Measurements from ENCODE around the gene HS3ST4. TPM values are rescaled to one million over a fixed set of nuclear protein-coding genes. Genes with fewer than 3 reads are reported as not detected.
A peak's percentile ranks its signal among the peaks of the same experiment; 100 is the strongest.

Gene HS3ST4
- total and polyA plus RNA-seq, 2 of the 8 experiments (the other 6 are each of a cell fraction or from before 2014, with no cell fraction given), result 1.9 to 3.3 TPM

- TF ChIP-seq, protein P1, sequence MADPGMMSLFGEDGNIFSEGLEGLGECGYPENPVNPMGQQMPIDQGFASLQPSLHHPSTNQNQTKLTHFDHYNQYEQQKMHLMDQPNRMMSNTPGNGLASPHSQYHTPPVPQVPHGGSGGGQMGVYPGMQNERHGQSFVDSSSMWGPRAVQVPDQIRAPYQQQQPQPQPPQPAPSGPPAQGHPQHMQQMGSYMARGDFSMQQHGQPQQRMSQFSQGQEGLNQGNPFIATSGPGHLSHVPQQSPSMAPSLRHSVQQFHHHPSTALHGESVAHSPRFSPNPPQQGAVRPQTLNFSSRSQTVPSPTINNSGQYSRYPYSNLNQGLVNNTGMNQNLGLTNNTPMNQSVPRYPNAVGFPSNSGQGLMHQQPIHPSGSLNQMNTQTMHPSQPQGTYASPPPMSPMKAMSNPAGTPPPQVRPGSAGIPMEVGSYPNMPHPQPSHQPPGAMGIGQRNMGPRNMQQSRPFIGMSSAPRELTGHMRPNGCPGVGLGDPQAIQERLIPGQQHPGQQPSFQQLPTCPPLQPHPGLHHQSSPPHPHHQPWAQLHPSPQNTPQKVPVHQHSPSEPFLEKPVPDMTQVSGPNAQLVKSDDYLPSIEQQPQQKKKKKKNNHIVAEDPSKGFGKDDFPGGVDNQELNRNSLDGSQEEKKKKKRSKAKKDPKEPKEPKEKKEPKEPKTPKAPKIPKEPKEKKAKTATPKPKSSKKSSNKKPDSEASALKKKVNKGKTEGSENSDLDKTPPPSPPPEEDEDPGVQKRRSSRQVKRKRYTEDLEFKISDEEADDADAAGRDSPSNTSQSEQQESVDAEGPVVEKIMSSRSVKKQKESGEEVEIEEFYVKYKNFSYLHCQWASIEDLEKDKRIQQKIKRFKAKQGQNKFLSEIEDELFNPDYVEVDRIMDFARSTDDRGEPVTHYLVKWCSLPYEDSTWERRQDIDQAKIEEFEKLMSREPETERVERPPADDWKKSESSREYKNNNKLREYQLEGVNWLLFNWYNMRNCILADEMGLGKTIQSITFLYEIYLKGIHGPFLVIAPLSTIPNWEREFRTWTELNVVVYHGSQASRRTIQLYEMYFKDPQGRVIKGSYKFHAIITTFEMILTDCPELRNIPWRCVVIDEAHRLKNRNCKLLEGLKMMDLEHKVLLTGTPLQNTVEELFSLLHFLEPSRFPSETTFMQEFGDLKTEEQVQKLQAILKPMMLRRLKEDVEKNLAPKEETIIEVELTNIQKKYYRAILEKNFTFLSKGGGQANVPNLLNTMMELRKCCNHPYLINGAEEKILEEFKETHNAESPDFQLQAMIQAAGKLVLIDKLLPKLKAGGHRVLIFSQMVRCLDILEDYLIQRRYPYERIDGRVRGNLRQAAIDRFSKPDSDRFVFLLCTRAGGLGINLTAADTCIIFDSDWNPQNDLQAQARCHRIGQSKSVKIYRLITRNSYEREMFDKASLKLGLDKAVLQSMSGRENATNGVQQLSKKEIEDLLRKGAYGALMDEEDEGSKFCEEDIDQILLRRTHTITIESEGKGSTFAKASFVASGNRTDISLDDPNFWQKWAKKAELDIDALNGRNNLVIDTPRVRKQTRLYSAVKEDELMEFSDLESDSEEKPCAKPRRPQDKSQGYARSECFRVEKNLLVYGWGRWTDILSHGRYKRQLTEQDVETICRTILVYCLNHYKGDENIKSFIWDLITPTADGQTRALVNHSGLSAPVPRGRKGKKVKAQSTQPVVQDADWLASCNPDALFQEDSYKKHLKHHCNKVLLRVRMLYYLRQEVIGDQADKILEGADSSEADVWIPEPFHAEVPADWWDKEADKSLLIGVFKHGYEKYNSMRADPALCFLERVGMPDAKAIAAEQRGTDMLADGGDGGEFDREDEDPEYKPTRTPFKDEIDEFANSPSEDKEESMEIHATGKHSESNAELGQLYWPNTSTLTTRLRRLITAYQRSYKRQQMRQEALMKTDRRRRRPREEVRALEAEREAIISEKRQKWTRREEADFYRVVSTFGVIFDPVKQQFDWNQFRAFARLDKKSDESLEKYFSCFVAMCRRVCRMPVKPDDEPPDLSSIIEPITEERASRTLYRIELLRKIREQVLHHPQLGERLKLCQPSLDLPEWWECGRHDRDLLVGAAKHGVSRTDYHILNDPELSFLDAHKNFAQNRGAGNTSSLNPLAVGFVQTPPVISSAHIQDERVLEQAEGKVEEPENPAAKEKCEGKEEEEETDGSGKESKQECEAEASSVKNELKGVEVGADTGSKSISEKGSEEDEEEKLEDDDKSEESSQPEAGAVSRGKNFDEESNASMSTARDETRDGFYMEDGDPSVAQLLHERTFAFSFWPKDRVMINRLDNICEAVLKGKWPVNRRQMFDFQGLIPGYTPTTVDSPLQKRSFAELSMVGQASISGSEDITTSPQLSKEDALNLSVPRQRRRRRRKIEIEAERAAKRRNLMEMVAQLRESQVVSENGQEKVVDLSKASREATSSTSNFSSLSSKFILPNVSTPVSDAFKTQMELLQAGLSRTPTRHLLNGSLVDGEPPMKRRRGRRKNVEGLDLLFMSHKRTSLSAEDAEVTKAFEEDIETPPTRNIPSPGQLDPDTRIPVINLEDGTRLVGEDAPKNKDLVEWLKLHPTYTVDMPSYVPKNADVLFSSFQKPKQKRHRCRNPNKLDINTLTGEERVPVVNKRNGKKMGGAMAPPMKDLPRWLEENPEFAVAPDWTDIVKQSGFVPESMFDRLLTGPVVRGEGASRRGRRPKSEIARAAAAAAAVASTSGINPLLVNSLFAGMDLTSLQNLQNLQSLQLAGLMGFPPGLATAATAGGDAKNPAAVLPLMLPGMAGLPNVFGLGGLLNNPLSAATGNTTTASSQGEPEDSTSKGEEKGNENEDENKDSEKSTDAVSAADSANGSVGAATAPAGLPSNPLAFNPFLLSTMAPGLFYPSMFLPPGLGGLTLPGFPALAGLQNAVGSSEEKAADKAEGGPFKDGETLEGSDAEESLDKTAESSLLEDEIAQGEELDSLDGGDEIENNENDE (IDR thresholded peaks at IDR 0.05; ENCODE audit: insufficient replicate concordance, low read length), result peak; percentile 77
Measured at GRCh38 chr16:26177438-26177837, 485.7 kb downstream of the HS3ST4 start (continued).
